ENCODE measurements around the gene PPBP.
A peak's percentile ranks its signal among the peaks of the same experiment; 100 is the strongest.

The PPBP gene

DNA sequence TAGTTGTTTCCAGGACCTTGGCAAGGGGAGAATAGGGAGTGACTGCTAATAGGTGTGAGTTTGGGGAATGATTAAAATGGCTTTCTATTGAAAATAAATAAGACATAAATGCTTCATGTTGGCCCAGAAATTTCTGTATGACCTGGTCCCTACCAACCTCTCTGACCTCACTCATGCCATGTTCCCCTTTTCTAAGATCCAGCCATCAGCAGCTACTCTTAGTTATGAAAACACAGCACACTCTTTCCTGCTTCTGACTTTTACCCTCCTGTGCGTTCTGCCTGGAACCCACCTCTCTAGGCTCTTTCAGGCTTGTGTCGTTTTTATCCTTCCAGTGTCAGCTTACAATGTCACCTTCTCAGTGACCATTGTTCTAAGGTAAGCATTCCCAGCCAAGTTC is 25.3 kb upstream of the PPBP start:
- no peak for TF ChIP-seq GATA1 (IDR thresholded peaks at IDR 0.05; ENCODE audit: low read depth, low read length)
- TF ChIP-seq POLR2A (IDR thresholded peaks at IDR 0.05; ENCODE audit: low read length) = no peak
- DNase-seq = no peak

DNA sequence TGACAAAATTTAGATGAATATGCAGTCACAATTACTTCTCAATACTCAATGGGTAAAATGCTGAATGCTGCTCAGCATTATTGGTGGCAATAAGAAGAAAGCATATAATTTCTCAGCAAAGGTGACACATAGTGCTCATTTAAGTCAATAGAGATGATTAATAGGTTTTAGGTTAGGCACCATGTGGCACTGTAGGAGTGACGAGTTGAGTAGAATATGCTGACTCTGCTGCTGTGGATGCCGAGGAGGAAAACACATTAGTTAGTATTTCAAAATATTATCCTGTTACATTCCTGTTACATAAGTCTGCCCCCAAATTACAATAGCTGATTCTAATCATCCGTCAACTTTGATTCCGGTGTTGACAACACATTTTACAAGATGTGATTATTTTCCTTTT is 24.1 kb upstream of the PPBP start:
- DNase-seq = no peak
- TF ChIP-seq POLR2A (IDR thresholded peaks at IDR 0.05; ENCODE audit: low read length) = no peak

DNA sequence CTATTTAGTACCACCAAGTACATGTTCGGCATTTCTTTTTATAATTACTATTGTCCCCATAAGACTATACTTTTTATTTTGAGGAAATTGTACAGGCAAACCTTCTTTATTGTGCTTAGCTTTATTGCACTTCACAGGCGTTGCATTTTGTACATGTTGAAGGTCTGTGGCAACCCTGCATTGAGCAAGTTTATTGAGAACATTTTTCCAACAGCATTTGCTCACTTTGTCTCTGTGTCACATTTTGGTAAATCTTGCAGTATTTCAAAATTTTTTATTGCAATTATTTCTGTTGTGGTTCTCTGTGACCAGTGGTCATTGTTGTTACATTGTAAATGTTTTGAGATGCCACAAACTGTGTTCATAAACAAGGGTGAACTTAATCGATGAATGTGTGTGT is 21.3 kb upstream of the PPBP start:
- TF ChIP-seq POLR2A (IDR thresholded peaks at IDR 0.05; ENCODE audit: low read length) (no peak), GATA1 (IDR thresholded peaks at IDR 0.05; ENCODE audit: low read depth, low read length) (no peak)
- DNase-seq = no peak

DNA sequence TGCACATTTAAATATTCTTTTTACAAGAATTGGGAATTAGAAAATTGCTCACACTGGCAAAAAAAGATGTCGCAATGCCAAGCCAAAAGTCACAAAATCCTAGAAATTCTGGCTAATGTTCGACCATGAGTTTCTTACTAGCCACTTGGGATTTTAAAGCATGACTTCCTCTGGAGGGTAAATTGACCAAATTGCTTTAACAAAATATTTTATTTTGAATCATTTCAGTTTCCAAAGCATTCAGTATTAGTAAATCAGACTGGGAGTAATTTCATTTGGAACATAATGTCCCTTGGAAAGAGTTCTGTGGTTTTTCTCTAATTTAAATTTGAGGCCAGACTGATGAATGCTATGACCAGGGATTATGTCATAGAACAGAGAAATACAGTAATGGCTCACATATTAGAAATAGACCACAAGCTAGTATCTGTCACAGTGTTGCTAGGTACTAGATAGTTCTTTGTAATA is 18.1 kb upstream of the PPBP start:
- TF ChIP-seq POLR2A (IDR thresholded peaks at IDR 0.05; ENCODE audit: low read length) (no peak), GATA1 (IDR thresholded peaks at IDR 0.05; ENCODE audit: low read depth, low read length) (no peak)
- DNase-seq = no peak

DNA sequence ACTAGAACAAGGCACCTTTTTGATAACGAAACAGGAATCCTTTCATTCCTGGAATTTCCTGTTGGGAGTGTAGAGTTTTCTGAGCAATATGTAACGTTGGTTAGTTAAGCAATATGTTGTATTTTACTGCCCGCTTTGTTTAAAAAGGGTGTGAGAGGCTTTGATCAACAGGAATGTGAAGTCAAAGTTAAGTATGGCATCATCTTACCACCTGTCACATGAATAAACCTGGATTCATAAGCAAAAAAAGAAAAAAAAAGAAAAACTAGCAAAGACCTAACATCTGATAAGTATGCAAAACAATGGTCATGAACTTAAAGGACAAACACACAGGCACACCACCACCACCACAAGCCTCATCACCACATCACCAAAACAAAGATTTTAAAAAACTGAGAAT is 17.5 kb upstream of the PPBP start:
- TF ChIP-seq GATA1 (IDR thresholded peaks at IDR 0.05; ENCODE audit: low read depth, low read length) (no peak), POLR2A (IDR thresholded peaks at IDR 0.05; ENCODE audit: low read length) (no peak)
- DNase-seq = no peak

DNA sequence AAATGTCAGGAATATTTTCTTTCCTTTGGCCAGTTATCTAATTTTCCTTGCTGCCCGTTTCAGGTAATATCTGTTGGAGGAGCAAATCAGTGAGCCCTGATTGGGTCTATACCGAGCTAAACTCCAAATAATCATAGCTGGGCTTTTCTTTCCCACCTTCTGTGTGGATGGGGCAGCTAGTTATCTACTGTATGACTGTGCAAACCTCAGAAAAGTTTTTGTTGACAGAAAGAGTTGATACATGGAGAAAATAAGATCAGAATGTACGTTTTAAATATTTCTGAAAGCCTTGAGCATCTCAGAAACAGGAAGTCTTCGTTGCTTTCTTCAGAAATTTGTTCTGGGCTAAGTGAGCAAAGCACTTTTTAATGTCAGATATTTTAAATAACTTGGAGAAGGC is 16.7 kb upstream of the PPBP start:
- no peak for DNase-seq
- no peak for TF ChIP-seq GATA1 (IDR thresholded peaks at IDR 0.05; ENCODE audit: low read depth, low read length)
- TF ChIP-seq POLR2A (IDR thresholded peaks at IDR 0.05; ENCODE audit: low read length) = no peak

DNA sequence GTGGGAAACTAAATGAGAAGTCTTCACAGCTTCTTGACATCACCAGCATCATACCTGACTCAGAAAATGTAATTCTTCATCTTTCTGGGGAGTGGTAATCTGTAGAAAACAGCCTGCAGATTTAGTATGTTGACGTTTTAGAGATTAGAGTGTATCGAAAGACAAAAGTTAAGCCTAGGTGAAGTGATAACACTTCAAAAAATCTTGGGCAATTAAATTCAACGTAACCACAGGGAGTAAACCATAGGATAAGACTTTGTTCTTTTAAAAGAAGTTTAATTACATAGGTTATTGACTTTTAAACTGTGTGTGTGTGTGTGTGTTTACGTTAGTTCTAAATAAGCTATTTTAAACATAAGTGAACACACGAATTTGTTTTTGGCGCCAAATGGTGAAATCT is 12.3 kb upstream of the PPBP start:
- TF ChIP-seq POLR2A (IDR thresholded peaks at IDR 0.05; ENCODE audit: low read length) (no peak), GATA1 (IDR thresholded peaks at IDR 0.05; ENCODE audit: low read depth, low read length) (no peak)
- DNase-seq = no peak

DNA sequence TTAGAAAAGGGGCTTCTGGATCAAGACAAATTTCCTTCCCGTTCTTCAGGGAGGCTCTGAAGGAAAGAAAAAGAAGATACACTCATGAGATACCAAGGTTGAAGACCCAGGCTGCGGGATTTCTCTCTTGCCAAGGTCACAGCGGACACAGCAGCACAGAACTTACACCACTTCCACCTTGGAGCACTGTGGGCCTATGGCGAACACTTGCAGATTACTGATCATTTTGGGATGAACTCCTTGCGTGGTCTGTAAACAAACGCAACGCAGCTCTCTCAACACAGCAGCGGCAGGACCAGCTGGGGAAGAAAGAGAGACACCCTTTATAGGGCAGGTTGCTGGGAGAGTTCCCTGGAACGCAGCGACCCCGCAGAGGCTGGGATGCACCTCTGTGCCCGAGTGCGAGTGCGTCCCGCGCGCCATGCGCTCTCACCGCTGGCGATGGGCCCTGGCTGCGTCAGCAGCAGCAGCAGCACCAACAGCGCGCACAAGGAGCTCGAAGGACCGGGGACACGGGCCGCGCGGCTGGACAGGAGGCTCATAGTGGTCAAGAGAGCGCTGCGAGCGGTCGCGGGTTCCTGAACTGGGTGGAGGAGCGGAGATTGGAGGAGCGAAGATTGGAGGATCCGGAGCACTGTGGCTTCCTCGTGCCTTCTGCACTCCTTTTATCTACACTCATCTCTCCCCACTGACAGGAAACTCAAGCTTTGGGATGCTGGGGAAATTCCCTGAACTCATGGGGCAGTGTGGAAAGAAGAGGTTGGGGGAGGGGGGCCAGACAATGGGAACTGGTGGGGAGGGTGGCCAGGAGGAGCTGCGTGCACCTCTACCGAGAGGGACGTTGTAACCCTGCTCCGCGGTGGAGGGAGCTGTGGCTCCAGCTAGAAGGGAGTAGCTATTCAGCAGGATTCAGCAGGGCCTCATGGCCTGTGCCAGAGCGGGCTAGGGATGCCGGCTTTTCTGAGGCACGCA is 10.3 kb upstream of the PPBP start, which contains the start of gene CXCL5:
TSS of gene CXCL5 (minus strand) at position 638 of the 972 bp plus-strand sequence. CDS start at position 542, 96 bp downstream.
- TF ChIP-seq GATA1 (IDR thresholded peaks at IDR 0.05; ENCODE audit: low read depth, low read length) (no peak), POLR2A (IDR thresholded peaks at IDR 0.05; ENCODE audit: low read length) (no peak)
- peak in 1 of 2 experiments; percentile 44 for DNase-seq

DNA sequence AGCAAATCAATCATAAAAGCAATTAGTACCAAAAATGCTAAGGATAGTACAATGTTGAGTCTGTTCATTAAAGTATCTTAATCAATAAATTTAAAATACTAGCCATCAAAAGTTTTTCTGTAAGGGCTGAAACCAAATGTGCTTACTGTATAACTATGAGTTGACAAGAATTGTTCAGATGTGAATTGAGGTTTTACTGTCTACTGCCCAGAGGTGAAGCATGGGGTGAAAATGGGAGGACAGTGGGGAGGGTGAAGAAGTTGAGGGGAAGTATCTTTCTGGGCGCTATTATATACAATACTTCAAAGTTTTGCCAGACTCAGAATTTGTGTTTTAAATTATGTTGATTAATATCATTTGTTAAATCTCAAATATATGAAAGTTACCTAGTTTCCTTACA is 4.1 kb upstream of the PPBP start:
- TF ChIP-seq GATA1 (IDR thresholded peaks at IDR 0.05; ENCODE audit: low read depth, low read length) = no peak
- TF ChIP-seq POLR2A (IDR thresholded peaks at IDR 0.05; ENCODE audit: low read length) = no peak

DNA sequence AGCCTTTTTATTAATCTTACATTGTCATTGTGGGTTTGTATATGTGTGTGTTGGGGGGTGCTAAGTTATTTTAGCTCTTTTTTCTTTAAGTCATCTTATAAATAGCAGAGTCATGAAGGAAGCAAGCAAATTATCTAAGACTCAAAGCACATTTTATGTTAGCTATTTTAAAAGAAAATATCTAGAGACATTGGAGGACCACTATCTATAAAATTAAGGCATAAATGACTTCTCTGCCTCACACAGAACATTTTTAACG is 3.7 kb upstream of the PPBP start:
- TF ChIP-seq POLR2A (IDR thresholded peaks at IDR 0.05; ENCODE audit: low read length) = no peak
- TF ChIP-seq GATA1 (IDR thresholded peaks at IDR 0.05; ENCODE audit: low read depth, low read length) = no peak

More for the DNA sequence above, 4.1 kb upstream of the PPBP start:
- peak in 1 of 2 experiments; percentile 25 for DNase-seq

DNA sequence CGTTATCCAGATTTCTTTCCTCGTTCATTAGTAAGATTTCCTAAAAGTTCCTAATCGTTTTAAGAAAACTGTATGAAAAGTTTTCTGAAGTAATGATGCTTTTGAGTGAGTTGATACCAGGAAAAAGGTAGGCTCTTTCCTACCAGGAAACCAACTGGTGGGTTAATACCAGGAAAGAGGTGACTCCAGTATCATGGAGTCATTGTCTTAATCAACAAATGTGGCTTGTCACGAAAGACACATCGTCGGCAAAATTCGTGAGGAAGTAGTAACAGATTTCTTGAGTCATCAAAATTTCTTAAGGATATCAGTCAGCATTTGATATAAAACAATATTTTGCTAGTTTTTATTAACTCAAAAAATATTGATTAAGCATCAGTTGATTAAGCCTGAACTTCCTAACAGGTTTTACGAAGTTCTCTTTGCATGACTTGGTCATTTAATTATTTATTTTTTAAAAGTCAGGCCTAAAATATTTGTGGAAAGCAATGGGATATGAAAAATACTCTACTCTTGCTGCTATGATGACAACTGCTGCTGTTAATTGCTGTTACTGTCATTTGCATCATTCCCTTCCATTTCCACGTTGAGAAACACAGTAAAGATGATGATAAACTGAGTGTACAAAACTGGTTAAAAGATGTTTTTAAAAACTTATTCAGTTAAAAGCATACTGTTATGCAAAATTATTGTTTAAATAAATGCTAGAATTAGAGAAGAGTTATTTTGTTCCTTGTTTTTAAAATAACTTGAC is 3.2 kb upstream of the PPBP start:
- TF ChIP-seq GATA1 (IDR thresholded peaks at IDR 0.05; ENCODE audit: low read depth, low read length) (no peak), POLR2A (IDR thresholded peaks at IDR 0.05; ENCODE audit: low read length) (no peak)
- DNase-seq = peak in 1 of 2 experiments; percentile 60

More for the DNA sequence above, 3.7 kb upstream of the PPBP start:
- DNase-seq = no peak

DNA sequence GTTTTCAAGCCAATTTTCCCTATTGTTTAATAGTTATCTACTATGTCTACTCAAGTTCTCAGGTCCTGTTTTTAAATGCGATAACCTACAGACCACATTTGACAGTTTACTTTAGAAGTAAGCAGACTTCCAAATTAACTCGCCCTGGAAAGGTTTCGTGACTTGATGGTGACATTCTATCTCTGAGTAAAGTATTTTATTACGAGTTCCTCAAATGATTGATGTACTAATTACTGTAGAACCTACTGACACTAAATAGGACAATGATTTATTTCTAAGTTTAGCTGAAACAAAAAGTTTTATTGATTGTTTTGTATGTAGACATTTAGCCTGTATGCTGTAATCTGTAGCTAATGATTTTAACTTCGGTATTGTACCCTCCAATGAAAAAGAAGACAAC is 1.9 kb upstream of the PPBP start:
- TF ChIP-seq GATA1 (IDR thresholded peaks at IDR 0.05; ENCODE audit: low read depth, low read length) (no peak), POLR2A (IDR thresholded peaks at IDR 0.05; ENCODE audit: low read length) (no peak)

DNA sequence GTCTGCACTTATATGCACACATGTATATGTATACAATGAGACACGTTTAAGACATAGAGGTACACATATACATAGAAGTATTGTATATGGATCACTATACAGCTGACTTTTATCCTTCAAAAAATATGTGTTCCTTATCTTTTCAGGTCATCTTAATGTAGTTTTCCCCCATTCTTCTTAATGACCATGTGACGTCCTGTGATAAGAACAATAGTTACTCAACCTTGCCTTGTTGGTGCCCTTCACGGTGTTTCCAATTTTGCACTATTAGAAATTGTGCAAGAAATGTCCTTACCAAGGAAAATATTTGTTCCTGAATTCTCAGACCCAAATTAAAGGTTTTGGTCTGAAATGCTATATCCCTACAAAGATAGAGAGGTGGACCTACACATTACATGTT is 1.0 kb upstream of the PPBP start:
- DNase-seq = no peak
- TF ChIP-seq GATA1 (IDR thresholded peaks at IDR 0.05; ENCODE audit: low read depth, low read length) (no peak), POLR2A (IDR thresholded peaks at IDR 0.05; ENCODE audit: low read length) (no peak)

More for the DNA sequence above, 1.9 kb upstream of the PPBP start:
- DNase-seq = no peak

DNA sequence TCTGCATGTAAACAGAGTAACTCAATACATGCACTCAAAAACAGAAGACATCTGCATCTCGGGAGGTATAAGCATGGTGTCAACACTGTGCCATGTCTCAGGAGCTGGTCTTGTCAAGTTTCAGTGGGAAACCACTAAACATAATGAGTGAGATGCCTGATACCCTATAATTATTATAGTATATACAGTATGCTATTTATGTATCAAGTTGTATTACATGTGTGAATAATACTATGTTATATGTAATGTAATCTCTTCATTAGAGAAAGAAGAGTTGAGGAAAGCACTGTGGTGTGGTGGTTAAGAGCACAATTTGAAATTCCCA is 2.5 kb downstream of the PPBP start:
- TF ChIP-seq GATA1 (IDR thresholded peaks at IDR 0.05; ENCODE audit: low read depth, low read length) = no peak
- TF ChIP-seq POLR2A (IDR thresholded peaks at IDR 0.05; ENCODE audit: low read length) = no peak
- DNase-seq = no peak

All from erythroblast (primary cell).